GDM1 (cell line): ENCODE data around the gene SCGB1C2.
"Not testable (repeated sequence)": the region's sequence is repeated elsewhere in the genome, so short reads cannot be mapped to it uniquely, and the experiment has no call there.

Experiments
- DNase-seq: peaks from one replicate; lab custom pipeline; 2025; lab: John Stamatoyannopoulos, UW

Gene SCGB1C2

DNA sequence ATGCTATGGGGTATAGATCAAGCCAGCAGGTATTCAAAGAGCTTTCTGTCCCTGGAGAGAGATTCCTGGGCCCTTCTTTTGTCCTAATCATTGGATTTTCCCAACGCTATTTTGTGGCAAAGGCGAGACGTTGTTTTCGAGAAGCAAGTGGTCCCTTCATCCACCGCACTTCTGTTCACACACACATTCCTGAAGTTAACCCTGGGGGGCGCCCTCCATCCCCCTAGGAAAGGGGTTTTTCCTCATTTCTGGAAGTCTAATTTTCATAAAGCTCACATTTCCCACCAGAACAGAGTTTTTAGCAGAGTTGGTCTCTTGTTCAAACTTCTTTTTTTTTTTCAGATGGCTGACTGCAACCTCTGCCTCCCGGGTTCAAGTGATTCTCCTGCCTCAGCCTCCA is 11.9 kb downstream of the SCGB1C2 start:
- no peak for DNase-seq

DNA sequence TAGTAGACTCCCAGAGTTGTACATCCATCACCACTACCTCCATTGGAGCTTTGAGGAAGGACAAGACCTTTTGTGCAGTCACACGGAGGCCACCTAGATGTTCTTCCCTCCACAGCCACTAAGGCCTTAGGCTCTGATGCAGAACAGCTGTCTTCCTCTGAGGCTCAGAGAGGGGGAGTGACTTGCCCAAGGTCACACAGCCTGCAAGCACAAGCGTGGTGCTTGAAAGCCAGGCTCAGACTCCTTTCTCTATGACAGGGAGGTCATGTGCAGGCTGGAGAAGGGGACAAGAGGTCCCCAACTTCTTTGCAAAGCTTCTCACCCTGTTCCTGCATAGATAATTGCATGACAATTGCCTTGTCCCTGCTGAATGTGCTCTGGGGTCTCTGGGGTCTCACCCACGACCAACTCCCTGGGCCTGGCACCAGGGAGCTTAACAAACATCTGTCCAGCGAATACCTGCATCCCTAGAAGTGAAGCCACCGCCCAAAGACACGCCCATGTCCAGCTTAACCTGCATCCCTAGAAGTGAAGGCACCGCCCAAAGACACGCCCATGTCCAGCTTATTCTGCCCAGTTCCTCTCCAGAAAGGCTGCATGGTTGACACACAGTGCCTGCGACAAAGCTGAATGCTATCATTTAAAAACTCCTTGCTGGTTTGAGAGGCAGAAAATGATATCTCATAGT is 12.7 kb downstream of the SCGB1C2 start:
- no peak for DNase-seq

GRCh38 chr17:151004-151403 is 13.6 kb downstream of the SCGB1C2 start:
- DNase-seq: no peak

- DNase-seq: no peak
Measured at GRCh38 chr17:151886-152859, 14.8 kb downstream of the SCGB1C2 start.

DNA sequence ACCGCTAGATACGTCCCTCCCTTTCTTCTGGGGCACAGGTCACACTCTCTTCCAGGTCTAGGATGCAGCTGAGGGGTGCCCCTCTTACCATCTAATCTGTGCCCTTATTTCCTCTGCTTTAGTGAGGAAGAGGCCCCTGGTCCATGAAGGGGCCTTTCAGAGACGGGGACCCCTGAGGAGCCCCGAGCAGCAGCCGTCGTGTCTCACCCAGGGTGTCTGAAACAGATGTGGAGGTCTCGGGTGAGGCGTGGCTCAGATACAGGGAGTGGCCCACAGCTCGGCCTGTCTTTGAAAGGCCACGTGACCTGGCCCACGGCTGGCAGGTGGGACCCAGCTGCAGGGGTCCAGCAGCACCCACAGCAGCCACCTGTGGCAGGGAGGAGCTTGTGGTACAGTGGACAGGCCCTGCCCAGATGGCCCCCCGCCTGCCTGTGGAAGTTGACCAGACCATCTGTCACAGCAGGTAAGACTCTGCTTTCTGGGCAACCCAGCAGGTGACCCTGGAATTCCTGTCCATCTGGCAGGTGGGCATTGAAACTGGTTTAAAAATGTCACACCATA is 15.6 kb downstream of the SCGB1C2 start:
- DNase-seq: no peak

- no peak for DNase-seq
Measured at GRCh38 chr17:153851-154250, 16.5 kb downstream of the SCGB1C2 start.

DNA sequence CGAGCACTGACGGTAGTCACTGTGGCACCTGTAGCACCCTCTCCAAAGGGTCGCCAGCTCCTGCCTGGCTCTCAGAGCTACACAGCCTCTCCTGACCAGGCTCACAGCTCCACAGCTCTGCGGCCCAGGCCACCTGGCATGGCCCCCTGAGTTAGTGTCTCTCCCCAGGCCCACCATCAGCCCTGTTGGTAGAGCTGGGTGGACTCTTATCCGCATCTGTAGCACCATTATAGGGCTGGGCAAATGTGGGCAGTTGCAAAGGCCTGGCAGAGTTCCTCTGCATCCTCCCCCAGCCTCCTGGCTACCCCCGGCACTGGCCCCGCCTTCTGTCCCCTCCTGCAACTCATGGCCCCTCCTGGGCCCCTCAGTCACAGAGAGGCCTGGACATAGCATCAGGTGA is 18.2 kb downstream of the SCGB1C2 start:
- no peak for DNase-seq

- no peak for DNase-seq
Measured at GRCh38 chr17:156094-156621, 18.8 kb downstream of the SCGB1C2 start.

GRCh38 chr17:156946-157345 is 19.6 kb downstream of the SCGB1C2 start:
- no peak for DNase-seq

- DNase-seq: no peak
Measured at GRCh38 chr17:157901-158300, 20.5 kb downstream of the SCGB1C2 start.

GRCh38 chr17:158379-158778 is 21.0 kb downstream of the SCGB1C2 start:
- DNase-seq: no peak

DNA sequence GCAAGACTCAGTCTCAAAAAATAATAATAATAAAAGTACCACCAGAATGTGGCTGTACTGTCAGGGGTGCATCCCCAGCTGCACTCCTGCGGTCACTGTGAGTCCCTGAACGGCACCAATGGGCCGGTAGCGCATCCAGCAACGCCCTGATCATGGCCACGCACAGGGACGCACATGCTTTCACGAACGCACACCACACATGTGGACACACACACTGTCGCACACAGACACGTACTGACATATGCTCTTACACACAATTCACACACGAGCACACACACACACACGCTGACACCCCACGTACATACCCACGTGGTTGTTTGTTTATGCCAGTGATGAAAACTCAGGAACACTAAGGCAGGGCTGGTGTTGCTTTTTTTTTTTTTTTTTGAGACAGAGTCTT is 22.2 kb downstream of the SCGB1C2 start:
- no peak for DNase-seq

GRCh38 chr17:160336-160735 is 23.0 kb downstream of the SCGB1C2 start:
- DNase-seq: no peak

GRCh38 chr17:161481-161880 is 24.1 kb downstream of the SCGB1C2 start:
- no peak for DNase-seq

DNA sequence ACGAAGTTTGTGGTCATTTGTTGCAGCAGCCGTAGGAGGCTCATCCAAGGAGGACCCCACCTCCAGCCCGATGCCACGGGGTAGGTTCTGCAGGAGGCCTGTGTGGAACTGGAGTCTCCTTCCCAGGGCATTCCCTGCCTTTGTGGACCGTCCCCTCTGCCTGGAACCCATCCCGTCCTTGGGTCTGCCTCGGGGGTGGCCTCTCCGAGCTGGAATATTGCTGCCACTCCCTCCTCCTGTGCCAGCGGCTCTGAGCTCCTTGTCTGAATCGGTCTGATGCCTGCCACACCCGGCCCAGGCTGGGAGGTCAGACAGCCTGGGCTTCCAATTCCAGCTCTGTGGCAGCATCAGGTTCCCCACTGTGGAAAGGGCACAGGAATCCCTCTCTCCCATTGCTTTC is 25.3 kb downstream of the SCGB1C2 start:
- DNase-seq: no peak

DNA sequence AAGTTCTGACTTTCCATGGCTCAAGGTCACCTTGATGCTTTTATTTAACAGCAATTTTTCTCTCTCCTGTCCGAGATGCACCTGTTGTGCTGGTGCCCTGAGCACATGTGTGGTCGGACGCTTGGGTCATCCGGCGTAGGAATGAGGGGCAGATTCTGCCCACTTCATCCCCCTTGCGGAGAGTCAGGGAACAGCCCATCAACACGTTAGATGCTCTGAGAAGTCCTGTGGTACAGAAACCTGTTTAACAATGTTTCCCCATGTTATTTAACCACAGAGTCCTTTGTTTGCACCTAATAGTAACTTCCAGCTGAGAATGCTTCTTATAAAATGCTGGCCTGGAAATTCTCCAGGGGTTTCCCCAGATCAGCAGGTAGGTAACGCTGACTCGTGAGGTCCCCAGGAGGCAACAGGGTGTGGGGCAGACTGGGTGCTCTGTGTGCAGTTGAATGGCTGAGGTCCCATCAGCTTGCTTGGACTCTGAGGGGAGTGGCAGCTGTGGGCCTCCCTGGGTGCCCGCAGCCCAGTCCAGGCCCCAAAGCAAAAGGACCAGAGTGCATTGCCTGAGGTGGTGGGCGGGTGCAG is 26.2 kb downstream of the SCGB1C2 start:
- no peak for DNase-seq

GRCh38 chr17:164303-165235 is 27.2 kb downstream of the SCGB1C2 start:
- peak; percentile 33 for DNase-seq

GRCh38 chr17:165939-166338 is 28.6 kb downstream of the SCGB1C2 start:
- DNase-seq: no peak

GRCh38 chr17:168614-169013 is 31.2 kb downstream of the SCGB1C2 start:
- DNase-seq: not testable (repeated sequence)

- no peak for DNase-seq
Measured at GRCh38 chr17:170130-170670, 32.8 kb downstream of the SCGB1C2 start.

DNA sequence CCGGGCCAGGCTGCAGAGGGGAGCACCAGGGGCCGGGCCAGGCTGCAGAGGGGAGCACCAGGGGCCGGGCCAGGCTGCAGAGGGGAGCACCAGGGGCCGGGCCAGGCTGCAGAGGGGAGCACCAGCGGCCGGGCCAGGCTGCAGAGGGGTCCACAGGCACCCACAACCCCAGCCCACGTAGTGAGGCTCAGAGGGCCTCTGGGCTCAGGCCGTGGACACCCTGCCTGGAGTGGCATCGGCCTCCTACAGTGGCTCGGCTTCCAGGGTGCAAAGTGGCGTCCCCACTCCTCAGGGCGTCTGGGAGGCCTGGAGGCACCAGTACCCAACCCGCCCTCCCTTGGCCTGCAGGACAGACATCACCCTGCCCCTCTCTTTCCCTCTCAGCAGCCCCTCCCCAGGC is 34.5 kb downstream of the SCGB1C2 start:
- DNase-seq: no peak
